ENCODE data around the gene MAP3K14.

- TF ChIP-seq CTCF (IDR thresholded peaks at IDR 0.05) (no peak), EP300 (IDR thresholded peaks at IDR 0.05) (no peak)
Observed at GRCh38 chr17:45298546-45299285, 18.1 kb downstream of the MAP3K14 start.

All from suprapubic skin (tissue), 3 donors.